BJ (cell line): ENCODE measurements around the gene CDKAL1. TPM values are rescaled to one million over a fixed set of nuclear protein-coding genes. Genes with fewer than 3 reads are reported as not detected.
"Not testable (repeated sequence)": the region's sequence is repeated elsewhere in the genome, so short reads cannot be mapped to it uniquely, and the experiment has no call there.

Experiments
- CTCF ChIA-PET: fragments of 350-600 bp; formaldehyde crosslinking; extraction: SDS; loops from one replicate; lab custom pipeline; 2021; ENCODE audit warnings: antibody characterized with exemption, inconsistent platforms; lab: Yijun Ruan, JAX
- POLR2A ChIA-PET: fragments of 300-600 bp; sonication (Branson Sonifier 250); formaldehyde crosslinking; extraction: SDS; loops from one replicate; lab custom pipeline; 2021; ENCODE audit warnings: antibody characterized with exemption; lab: Charles Lee
- DNase-seq: peaks from one replicate; pipeline ENCODE4 v3.0.0-alpha.2; 2011; ENCODE audit warnings: low read depth
- H3K27me3 ChIP-seq: 2 replicates; pipeline ENCODE4 v1.6.0; 2011; ENCODE audit warnings: low read length; ENCODE audit not compliant: control insufficient read depth, insufficient read depth
- H3K36me3 ChIP-seq: 2 replicates; pipeline ENCODE4 v1.5.1; 2011; ENCODE audit warnings: low read length; ENCODE audit not compliant: control insufficient read depth, insufficient read depth
- H3K4me3 ChIP-seq: 2 replicates; pipeline ENCODE4 v1.5.1; 2011; ENCODE audit warnings: low read depth, mild to moderate bottlenecking, control low read depth, low read length
- CTCF ChIP-seq: IDR thresholded peaks from 2 replicates; pipeline ENCODE4 v1.5.1; 2011; ENCODE audit warnings: low read depth, mild to moderate bottlenecking, control low read depth, inconsistent platforms, low read length, moderate library complexity; ENCODE audit not compliant: insufficient read depth
- polyA plus RNA-seq: library from polyadenylated mRNA; depleted of rRNA; stranded (reverse); fragments of >200 nt; gene quantifications from 2 replicates; pipeline ENCODE4 v1.2.3, GENCODE V29; 2011

The CDKAL1 gene
- polyA plus RNA-seq, 1 experiment, result 3.8 TPM

DNA sequence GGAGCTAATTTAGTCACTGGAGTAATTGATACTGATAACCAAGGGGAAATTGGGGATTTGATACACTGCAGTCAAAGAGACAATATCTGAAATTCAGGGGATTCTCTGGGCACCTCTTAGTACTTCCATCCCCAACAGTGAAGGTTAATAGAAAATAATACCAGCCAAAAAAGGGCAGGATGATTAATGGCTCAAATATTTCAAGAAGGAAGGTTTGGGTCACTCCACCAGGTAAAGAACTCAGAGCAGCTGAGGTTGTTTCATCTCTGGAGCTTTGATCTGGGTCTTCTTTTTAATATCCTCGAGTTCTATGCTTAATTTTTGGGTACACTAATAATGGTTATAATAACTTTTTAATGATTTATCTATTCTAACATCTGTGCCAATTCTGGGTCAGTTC is 70.8 kb downstream of the CDKAL1 start:
- POLR2A ChIA-PET, result no interaction called here
- TF ChIP-seq CTCF, result no peak
- no peaks in the 10 kb centered on the region for H3K27me3 ChIP-seq
- CTCF ChIA-PET, result no interaction called here
- H3K36me3 ChIP-seq, result no peaks in the 10 kb centered on the region
- no peak for DNase-seq
- H3K4me3 ChIP-seq, result no peak overlapping the region

DNA sequence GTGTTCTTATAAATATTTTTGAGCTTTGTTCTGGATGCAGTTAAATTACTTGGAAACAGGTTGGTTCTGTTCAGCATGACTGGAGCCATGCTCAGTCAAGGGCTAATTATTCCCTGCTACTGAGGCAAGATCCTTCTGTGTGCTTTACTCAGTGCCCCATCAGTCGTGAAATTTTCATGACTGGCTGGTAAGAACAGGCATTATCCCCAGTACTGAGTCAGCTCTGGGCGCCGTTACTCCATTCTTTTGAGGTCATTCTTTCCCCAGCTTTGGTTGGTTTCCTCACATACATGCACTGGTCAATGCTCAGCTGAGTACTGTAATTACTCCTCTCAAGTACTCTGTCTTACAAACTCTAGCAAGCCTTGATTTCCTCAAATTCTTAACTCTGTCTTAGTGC is 71.3 kb downstream of the CDKAL1 start:
- Histone ChIP-seq H3K27me3 (no peaks in the 10 kb centered on the region), H3K36me3 (no peaks in the 10 kb centered on the region), H3K4me3 (no peak overlapping the region)
- CTCF ChIA-PET, result no interaction called here
- DNase-seq, result no peak
- POLR2A ChIA-PET, result no interaction called here
- no peak for TF ChIP-seq CTCF

GRCh38 chr6:20606831-20607230 is 72.6 kb downstream of the CDKAL1 start:
- Histone ChIP-seq H3K4me3 (no peak overlapping the region), H3K27me3 (no peaks in the 10 kb centered on the region), H3K36me3 (no peaks in the 10 kb centered on the region)
- POLR2A ChIA-PET, result no interaction called here
- no peak for TF ChIP-seq CTCF
- no peak for DNase-seq
- CTCF ChIA-PET, result interaction anchor here (1.1 kb wide), 1 partner anchor 10 kb away, joined by 3 read pairs; no protein-coding TSS in a partner anchor

DNA sequence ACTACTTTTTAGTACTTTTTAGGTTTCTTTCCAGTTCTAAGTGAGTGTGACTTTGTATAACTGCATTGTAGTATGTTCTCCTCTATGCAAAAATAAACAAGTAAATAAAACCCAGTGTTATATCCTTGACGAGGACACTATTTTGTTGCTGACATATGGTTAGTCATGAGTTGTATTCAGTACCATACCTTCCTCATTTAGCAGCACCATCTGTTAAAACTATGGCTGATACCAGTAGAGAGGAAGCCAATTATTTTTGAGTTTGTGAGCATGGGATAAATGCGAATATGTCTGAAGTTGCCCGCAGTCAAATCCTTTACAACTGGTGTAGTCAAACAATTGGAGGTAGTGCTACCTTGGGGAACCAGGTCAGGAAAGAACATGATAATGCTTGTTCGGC is 74.1 kb downstream of the CDKAL1 start:
- Histone ChIP-seq H3K4me3 (no peak overlapping the region), H3K36me3 (no peaks in the 10 kb centered on the region), H3K27me3 (no peaks in the 10 kb centered on the region)
- POLR2A ChIA-PET, result no interaction called here
- DNase-seq, result no peak
- TF ChIP-seq CTCF, result no peak
- CTCF ChIA-PET, result no interaction called here

GRCh38 chr6:20608905-20609304 is 74.6 kb downstream of the CDKAL1 start:
- POLR2A ChIA-PET, result no interaction called here
- CTCF ChIA-PET, result no interaction called here
- DNase-seq, result no peak
- Histone ChIP-seq H3K4me3 (no peak overlapping the region), H3K36me3 (no peaks in the 10 kb centered on the region), H3K27me3 (no peaks in the 10 kb centered on the region)
- TF ChIP-seq CTCF, result no peak

- H3K27me3 ChIP-seq, H3K36me3 ChIP-seq, POLR2A ChIA-PET, DNase-seq, H3K4me3 ChIP-seq: not testable (repeated sequence)
- CTCF ChIA-PET, result interaction anchor here (0.7 kb wide), 1 partner anchor 1178 kb away, joined by 3 read pairs; no protein-coding TSS in a partner anchor
These were observed 75.7 kb downstream of the CDKAL1 start for GRCh38 chr6:20609924-20610323.
